Stimulated activated CD4-positive, alpha-beta T cell treated with anti-CD3 and anti-CD28 coated beads, Interleukin-12 subunit alpha, Interleukin-12 subunit beta, amount 100 ng/mL, for 48 hours (primary cell): ENCODE data around the gene LPP.

Source experiments
- DNase-seq, 3 donors: peaks; one replicate each; pipeline ENCODE4 v3.0.0-alpha.2; 2020; ENCODE audit warnings: low read depth in 2 of 3, low spot score in 1 of 3

Gene LPP

DNA sequence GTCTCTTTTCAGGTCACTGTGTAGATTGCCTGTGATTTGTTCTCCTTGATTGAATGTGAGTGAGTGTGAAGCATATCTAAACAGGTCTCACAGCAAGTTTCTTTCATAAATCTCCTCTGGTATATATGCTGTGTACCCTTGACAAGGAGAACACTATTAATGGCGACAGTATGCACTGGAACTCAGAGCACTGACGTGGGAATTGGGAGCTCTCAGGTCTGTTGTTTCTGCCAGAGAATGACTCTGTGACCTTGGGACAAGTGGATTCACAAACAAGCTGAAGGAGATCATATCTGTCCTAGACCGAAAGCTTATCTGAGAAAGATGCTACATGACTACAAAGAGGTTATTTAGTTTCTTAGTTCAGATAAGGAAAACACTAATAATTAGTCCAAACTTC is 691.6 kb downstream of the LPP start:
- no peak for DNase-seq

DNA sequence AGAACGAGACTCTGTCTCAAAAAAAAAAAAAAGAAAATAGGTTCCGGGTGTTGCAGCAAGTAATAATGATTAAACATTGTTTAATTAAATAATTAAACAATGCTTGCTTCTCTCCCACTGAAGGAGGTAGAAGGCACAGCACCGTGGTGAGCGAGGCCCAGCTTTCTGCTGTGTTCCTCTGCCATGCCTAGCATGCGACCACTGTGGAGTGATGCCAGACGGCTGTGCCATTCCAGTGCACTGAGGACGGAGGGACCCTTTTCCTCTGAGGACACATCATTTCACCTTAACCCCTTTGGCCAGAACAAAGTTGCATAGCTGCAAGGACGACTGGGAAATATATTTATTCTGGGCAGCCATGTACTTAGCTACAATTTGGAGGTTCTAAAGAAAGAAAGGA is 695.0 kb downstream of the LPP start:
- no peak for DNase-seq

DNA sequence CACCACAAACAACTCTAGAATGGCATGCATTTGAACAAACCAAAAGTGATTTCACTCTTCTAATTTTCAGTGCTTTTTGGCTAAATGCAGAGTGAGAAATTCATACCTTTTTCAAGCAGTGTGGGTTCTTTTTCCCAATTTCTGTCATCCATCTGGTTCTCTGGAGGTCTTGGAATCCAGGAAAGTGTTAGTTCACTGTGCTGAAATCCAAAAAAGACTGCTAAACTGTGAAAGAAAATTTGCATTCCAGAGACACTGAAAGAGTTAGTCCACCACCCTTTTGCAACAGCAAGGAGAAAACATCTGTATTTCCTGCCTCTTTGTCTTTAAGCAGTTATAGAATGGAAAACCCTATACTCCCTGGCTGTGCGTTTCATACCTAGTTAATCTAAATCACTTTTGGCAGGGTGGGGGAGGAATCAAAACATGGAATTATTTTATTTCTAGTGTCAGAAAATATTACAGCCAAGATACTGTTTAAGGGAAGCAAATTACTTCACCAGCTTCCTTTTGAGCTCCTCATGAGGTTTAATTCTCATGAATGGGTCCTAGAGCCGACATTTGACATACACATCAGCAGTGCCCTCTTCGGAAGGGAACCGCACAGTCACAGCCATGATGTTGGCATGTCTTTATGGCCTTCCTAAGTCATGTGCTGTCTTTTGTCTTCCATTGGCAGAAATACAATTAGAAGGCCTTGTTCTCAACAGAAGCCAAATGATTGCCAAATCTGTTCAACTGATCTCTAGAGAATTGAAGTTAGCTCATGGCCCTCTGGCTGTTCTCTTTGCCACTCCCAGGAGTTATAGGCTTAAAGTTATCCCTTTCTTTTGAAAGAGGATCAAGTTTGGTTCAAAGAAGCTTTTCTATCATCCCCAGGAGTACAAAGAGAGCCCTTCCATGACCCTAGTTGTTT is 700.2 kb downstream of the LPP start:
- no peak for DNase-seq

DNA sequence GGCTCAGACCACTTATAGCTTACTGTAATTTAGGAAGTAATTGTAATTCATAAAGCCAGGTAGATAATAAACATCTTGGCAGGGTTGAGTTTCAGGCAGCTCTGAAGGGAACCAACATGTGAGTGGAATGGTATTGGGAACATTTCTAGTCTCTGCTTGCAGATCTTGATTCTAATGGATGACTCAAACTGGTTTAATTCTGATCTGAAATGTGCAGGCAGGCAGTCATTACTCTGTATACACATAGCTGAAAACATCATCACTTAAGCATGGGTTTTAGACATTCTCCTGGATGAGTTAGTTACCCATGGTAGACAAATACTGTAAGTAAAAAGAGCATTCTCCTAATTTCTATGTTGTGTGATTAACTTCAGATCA is 700.8 kb downstream of the LPP start:
- no peak for DNase-seq

DNA sequence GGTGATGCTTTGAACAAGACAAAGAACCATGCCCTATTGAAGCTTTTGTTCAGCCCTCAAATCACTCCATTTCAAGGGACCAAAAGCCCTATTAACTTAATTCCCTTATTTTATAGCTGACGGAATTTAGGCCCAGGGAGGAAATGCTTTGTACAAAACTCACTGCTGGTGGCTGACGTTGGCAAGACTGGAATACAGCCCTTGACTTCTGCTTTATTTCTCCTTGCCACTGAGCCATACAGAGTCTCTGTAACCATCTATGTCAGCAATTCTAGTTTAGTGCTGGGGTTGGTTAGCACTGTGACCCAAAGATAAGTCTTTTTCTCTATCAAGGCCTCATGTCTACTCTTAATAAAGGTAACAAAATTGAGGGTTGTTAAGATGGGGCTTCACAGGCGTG is 701.7 kb downstream of the LPP start:
- DNase-seq = no peak

DNA sequence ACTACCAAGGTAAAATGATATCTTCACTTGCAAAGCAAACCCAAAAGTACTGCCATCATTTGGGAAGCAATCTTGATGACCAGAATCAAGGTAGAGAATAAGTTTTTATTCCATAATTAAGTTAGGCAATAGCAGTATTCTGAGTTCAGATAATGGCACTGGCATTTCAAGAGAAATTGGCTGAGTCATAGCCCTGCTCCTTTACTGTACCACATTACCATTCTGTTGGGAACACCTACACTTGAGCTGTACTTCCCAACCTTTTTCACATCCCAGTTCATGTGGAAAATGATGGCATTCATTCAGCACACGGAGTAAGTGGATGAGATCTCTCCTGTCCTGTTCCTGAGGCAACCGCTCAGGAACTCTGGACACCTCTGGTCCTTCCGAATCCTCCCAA is 706.2 kb downstream of the LPP start:
- DNase-seq = no peak

DNA sequence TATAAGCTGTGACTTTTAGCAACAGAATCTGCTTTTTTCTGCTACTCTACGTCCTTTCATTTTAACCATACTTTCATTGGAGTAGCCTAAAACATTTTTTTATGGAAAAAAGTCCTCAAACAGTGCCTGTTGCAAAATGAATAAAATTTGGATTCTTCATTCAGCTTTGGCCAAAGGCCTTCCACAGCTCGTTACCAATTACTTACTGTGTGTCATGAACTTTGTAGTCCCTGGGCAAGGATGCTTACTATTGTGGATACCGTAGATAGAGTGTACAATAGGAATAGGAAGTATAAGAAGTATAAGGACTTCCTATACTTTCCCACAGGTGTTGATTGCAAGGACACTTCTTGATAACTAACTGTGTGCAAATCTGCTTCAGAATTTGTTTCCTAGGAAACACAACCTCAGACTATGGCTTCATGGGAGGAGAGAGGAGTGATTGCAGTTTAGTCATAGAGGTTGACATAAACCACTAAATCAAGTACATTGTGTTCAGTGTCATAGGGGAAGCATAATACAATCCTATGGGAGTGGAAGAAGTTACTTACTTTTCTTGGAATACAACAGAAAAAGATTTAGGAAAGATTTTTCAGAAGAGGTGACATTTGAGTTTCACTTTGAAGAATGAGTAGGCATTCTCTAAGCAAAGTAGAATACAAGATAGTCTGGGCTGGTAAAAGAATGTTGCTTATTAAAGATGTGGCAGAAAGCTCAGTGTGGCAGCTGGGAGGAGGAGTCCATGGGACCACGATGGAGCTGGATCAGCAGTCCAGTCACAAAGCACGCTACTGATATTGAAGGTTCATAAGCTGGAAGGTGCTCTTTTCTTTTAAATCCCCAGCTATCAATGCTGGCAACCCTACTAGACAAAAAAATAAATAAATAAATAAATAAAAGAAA is 708.1 kb downstream of the LPP start:
- DNase-seq = no peak

DNA sequence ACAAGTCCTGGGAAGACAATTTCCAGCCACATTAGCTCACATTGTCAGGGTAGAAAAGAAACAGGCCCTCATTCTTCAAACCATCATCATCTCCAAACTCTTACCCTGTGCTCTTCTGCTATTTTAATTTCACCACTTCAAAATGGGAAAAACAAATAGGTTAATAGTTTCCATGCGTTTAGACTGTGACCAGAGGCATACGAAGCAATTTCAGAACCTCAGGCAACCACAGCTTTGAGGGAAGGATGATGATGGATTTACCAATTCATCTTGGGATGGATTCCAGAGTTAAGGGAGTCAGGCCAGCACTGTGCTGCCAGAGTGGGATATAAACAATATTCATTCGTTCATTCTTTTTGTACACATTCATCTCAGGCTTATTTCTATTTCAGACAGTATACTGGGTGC is 710.0 kb downstream of the LPP start:
- DNase-seq = no peak

DNA sequence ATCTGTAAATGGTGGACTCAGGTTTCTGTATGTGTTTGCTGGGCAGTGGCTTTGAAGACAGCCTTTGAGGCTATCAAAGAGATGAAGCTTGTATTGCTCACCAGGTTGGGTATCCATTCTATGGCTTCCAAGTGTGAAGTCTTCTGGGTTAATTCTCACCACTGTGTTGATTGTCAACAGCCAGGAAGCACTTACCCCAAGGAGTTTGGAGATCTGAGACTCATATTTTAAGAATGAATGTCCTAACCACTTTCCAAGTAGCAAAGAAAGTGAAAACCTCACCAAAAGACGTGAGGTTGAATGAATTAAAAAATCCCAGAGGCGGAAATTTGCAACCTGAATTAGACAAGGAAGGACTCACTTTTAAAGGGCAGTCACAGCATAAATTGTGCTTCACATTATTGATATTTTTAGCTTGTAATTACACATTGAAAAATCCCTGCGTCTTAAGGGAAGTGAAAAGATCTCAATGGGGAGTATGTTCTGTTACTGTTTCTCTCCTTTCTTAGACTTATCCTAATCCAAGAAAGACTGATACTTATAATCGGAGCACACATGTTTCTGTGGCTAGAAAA is 713.8 kb downstream of the LPP start:
- DNase-seq = no peak

DNA sequence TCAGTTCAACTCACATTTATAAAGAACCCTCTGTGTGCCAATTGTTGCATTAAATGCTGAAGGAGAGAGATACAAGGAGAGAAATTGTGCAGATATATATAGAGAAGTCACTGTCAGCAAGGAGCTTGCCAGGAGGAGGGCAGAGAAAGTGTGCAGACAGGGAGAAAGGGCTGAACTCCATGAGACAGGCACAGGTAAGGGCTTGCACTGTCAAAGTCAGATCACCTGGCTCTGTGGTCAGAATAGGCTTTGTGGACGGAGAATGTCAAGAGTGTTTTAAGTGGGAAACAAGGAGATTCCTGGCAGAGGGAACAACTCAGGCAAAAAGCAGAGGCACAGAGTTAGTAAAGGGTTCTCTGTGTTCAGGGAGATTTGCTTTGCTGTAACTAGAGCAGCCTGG is 714.8 kb downstream of the LPP start:
- DNase-seq = no peak

DNA sequence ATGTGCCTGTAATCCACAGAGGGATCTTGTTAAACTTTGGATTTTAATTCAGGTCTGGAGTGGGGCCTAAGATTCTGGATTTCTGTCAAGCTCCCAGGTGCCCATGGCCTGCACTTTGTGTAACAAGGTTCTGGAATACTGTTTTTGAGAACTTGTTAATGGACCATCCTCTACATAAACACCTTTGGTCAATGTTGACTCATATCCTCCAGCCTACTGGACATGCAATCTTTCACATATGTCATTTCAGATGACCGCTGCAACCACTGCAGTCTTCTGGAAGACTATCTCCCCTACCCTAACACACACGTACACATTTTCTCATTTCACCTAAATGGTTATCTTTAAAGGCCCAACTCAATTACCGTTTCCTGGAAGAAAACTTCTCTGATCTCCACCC is 715.7 kb downstream of the LPP start:
- no peak for DNase-seq

DNA sequence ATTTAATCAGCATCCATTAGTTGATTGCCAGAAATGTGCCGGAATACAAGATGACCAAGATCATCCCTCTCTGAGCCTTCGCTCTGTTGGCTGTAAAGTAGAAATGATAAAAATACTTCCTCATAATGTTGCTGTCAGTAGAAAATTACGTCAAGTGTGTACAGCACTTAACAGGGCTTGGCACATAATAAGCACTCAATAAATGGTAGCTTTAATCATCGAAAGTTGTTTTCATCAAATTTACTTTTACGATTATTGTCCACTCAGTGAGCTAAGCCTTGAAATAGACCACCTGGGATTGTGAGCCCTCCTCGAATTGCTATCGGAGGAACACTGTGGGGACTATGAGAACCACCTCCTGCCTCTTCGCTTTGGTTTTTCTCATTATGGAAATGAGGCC is 716.5 kb downstream of the LPP start:
- DNase-seq = no peak

DNA sequence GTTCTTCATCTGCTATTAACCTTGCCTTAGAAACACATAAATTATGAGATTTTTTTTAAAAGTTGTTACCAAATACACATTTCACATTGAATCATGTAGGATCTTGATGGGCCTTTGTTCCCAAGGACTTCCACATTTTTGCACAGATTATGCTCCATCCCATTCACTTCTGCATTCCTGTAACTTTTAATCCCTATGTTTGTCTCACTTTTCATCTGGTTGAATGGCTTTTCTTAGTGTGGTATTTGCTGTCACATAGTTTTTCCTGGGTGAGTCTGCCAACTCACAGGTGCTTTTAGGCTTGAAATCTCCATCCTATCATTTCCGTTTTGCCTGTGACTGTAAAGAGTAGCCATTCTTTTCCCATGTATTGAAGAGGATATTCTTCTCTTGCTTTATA is 720.6 kb downstream of the LPP start:
- no peak for DNase-seq

DNA sequence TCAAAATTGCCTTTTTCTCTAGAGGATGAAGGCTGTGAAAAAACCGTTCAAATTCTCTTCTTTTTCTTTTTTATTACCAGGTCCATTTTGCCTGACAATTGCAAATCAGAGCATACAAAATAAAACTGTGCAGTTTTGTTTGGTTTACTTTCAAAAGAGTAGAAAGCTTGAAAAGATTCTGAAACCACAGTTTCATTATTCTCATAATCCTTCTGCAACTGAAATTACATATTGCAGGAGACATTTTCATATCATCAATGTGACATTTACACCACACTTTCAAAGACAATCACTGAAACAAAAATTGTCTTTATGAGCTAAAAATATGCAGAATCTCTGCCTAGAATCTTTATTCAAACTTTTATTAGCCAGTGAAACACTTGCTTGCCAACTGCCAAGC is 721.5 kb downstream of the LPP start:
- no peak for DNase-seq

DNA sequence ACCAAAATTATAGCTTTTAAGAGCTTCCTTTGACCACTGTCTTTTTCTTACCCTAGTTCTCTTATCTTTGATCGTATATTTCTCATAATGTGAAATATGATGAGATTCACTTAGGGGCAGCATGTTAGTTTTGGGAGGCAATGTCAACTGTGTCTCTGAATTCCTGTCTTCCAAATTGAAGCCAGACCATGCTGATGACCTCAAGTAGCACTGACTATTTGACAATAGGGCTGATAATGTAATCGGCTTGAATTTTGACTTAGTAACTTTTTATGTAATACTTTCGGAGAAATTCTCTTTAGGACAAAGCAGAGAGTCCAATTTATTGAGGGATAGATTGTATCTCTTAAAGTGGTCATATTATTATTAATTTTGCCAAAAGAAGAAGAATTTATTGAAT is 722.4 kb downstream of the LPP start:
- DNase-seq = no peak

DNA sequence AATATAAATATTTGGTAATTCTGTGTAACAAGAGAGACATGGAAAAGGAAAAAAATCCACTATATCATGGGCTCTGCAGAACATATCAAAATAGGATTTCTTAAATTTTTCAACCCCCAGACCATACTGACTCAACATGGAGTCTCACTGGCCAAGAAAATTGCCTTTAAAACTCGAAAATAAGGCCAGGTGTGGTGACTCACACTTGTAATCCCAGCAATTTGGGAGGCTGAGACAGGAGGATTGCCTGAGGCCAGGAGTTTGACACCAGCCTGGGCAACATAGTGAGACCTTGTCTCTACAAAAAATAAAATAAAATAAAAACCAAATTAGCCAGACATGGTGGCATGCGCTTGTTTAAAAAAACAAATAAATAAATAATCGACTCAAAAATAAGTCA is 723.4 kb downstream of the LPP start:
- DNase-seq = no peak

DNA sequence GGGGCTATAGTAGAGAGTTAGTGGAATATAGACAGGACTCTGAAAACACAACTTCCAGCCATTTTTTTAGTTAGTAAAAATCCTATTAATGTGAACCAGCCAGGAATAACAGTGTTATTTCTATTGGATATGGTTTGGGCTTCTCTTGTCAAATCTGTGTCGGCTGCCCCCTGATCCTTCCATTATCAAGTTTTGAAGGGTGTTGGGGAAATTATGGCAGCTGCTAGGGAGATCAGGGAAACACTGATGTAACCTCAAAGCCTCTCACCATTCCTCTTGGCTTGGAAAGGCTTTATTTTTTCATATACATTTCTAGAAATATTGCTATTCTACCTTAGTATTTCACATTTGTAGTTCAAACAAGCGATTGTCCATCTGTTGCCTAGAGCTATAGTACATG is 724.1 kb downstream of the LPP start:
- no peak for DNase-seq

DNA sequence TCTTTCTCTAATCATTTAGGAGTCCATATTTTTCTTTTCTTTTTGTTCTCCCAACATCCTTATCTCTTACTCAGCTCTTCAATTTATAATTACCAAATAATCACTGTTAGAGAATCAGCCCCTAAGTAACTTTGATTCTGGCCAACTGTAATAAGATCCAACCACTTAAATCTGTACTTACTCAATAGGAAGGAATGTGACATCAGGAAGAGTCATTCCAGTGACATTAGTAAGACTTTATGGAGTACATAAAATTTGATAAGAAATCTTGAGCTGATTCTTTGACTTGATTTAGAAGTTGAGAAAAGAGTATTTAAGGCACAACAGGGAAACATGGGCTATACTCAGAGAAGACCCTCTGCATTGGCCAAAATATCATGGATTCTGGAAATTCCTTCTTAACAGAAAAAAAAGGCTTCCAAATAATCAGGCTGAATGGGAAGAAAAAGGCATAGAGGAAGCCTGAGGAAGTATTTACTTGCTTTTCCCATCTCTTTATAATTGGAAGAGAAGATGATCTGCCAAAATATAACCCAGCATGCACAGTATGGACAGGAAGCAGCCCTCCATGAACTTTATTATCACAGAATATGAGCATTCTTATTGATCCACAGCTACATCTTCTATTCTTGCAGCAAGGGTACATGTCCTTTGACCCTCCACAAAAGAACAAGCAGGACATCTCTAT is 728.1 kb downstream of the LPP start:
- DNase-seq = no peak

DNA sequence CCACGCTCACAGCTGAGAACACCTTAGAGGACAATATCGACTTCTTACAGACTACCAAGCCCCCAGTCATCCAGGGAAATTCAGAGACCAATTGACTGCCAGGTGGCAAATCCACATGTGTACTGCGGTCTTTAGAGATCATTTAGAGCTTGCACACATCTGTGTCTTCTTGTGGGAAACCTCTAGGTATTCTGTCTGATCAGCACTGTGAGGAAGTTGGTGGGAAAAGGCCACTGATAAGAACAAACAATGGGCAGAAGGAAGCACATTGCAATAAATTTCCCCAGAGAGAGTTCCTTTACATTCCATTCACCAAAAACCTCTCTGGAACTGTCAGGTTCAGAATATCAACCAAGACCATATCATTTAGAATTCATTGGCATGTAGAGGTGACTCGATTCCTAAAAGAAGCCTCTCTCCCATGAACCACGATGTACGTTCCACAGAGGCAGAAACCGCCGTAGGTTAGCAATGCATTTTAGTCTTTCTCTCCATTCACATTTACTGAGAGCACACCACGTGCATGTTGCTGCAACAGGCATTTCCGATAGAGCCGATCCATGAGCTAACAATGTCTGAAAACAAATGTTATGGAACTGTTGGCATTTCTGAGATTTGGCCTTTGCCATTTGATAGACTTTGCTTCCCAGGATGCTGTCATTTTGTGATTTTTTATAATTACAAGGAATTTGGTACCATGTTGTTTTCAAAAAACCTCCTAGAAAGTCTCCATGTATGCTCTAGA is 730.5 kb downstream of the LPP start:
- DNase-seq = no peak

DNA sequence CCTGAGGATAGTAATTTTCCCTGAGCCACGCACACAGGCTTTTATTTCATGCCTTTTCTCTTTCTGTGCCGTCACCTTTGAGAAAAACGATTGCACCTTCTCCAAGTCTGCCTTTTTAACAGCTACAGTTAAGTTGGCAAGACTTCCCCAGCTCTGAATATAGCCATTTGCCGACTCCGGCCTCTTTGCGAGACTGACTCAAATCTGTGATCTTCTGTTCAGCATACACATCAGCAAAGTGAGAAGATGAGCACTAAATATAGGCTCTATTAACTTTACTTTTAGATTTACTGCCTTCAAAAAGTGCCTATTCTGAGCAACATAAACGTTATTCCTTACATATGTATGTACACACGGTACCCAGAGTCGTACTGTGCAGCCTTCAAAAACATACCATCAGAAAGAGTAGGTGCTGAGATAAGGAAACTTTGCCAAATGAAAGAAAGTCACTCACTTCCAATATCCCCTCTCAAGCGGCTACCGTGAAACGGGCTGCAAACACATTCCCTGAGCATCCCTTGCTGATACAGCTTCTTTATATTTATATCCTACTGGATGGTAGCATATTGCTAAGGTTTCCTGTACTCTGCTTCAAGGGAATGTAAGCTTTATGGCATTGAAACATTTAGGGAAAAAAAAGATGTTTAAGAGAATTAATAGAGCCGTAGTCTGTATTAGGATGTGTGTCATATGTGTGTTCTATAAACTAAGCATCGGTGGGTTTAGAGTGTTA is 734.5 kb downstream of the LPP start:
- DNase-seq = no peak
